SU-DHL-6 (cell line): Measurements from ENCODE around the gene CHRND.

Experiments used
- H2AFZ ChIP-seq: fragments of 200-600 bp; sonication (generic); 2 replicates; pipeline ENCODE4 v1.6.1; 2014; ENCODE audit warnings: low read depth, mild to moderate bottlenecking, moderate library complexity, mixed read lengths, antibody characterized with exemption, low read length; ENCODE audit not compliant: severe bottlenecking
- H3F3A ChIP-seq: fragments of 200-600 bp; shearing (Covaris generic); 2 replicates; pipeline ENCODE4 v1.6.0; 2016; ENCODE audit warnings: antibody characterized with exemption, mild to moderate bottlenecking; ENCODE audit not compliant: insufficient read depth
- H3K27ac ChIP-seq: fragments of 200-600 bp; sonication (generic); 2 replicates; pipeline ENCODE4 v1.5.1; 2016; ENCODE audit warnings: low read depth, mild to moderate bottlenecking, low read length, moderate library complexity, mixed read lengths
- H3K27me3 ChIP-seq: fragments of 200-600 bp; sonication (generic), shearing (Covaris generic); 2 replicates; pipeline ENCODE4 v1.6.0; 2014; ENCODE audit warnings: mild to moderate bottlenecking, low read length
- H3K36me3 ChIP-seq: fragments of 200-600 bp; sonication (generic); 2 replicates; pipeline ENCODE4 v1.6.1; 2014; ENCODE audit warnings: mild to moderate bottlenecking, low read length, mixed read lengths
- H3K4me2 ChIP-seq: fragments of 300-600, 200-600 bp; shearing (Covaris generic), sonication (generic); 2 replicates; pipeline ENCODE4 v1.6.0; 2014; ENCODE audit warnings: low read length, low read depth, mild to moderate bottlenecking; ENCODE audit not compliant: poor library complexity, severe bottlenecking
- H3K4me3 ChIP-seq: fragments of 200-600 bp; sonication (generic); 2 replicates; pipeline ENCODE4 v1.5.1; 2014; ENCODE audit warnings: antibody characterized with exemption, low read length, mild to moderate bottlenecking, mixed read lengths; ENCODE audit not compliant: insufficient read depth, poor library complexity, severe bottlenecking
- H3K79me2 ChIP-seq: fragments of 200-600 bp; sonication (generic); 2 replicates; pipeline ENCODE4 v1.6.1; 2014; ENCODE audit warnings: mild to moderate bottlenecking, low read length, moderate library complexity; ENCODE audit not compliant: insufficient read depth
- H3K9ac ChIP-seq: fragments of 200-600 bp; sonication (generic); 2 replicates; pipeline ENCODE4 v1.7.0; 2014; ENCODE audit warnings: mild to moderate bottlenecking, low read length
- H3K9me2 ChIP-seq: fragments of 200-600 bp; sonication (generic); replicated peaks from 2 replicates; pipeline ENCODE4 v1.6.1; 2014; ENCODE audit warnings: low read length; ENCODE audit not compliant: insufficient read depth
- H3K9me3 ChIP-seq: fragments of 200-600 bp; sonication (generic); 2 replicates; pipeline ENCODE4 v1.6.1; 2014; ENCODE audit warnings: low read length, mixed read lengths; ENCODE audit not compliant: insufficient read depth
- H4K20me1 ChIP-seq: fragments of 200-600 bp; sonication (generic); 2 replicates; pipeline ENCODE4 v1.6.1; 2014; ENCODE audit warnings: low read depth, mild to moderate bottlenecking, antibody characterized with exemption, low read length, moderate library complexity, mixed read lengths
- CTCF ChIP-seq: fragments of 200-600 bp; sonication (generic); IDR thresholded peaks from one replicate; pipeline ENCODE4 v1.5.1; 2017; ENCODE audit warnings: antibody characterized with exemption, mild to moderate bottlenecking, low read length, moderate library complexity; ENCODE audit not compliant: insufficient read depth, poor library complexity, severe bottlenecking
- EZH2phosphoT487 ChIP-seq: fragments of 200-600 bp; sonication (generic), shearing (Covaris generic); conservative IDR thresholded peaks from 2 replicates; pipeline ENCODE4 v1.6.1; 2018; ENCODE audit warnings: mild to moderate bottlenecking, antibody characterized with exemption, low read length, moderate library complexity, mixed read lengths

The CHRND gene

GRCh38 chr2:232488097-232488711 lies 37.8 kb upstream of the CHRND start:
- no peaks in the 10 kb centered on the region for H3K36me3 ChIP-seq
- no peaks in the 10 kb centered on the region for H4K20me1 ChIP-seq
- no peaks in the 10 kb centered on the region for H3K9me2 ChIP-seq
- no peaks in the 10 kb centered on the region for H3K79me2 ChIP-seq
- H3K9ac ChIP-seq: no peak overlapping the region
- no peak overlapping the region for H3K27ac ChIP-seq
- H3K27me3 ChIP-seq: no peaks in the 10 kb centered on the region
- no peak overlapping the region for H2AFZ ChIP-seq
- H3K4me3 ChIP-seq: no peak overlapping the region
- no peak overlapping the region for H3K4me2 ChIP-seq
- no peaks in the 10 kb centered on the region for H3F3A ChIP-seq
- no peaks in the 10 kb centered on the region for H3K9me3 ChIP-seq
- TF ChIP-seq CTCF (no peak), EZH2phosphoT487 (no peak)

GRCh38 chr2:232488721-232489300 lies 37.1 kb upstream of the CHRND start:
- Histone ChIP-seq H2AFZ (no peak overlapping the region), H3F3A (no peaks in the 10 kb centered on the region), H3K79me2 (no peaks in the 10 kb centered on the region), H3K4me3 (no peak overlapping the region), H3K9me2 (no peaks in the 10 kb centered on the region), H3K9me3 (no peaks in the 10 kb centered on the region), H3K9ac (no peak overlapping the region), H3K36me3 (no peaks in the 10 kb centered on the region), H3K27me3 (no peaks in the 10 kb centered on the region), H4K20me1 (no peaks in the 10 kb centered on the region), H3K4me2 (no peak overlapping the region), H3K27ac (no peak overlapping the region)
- TF ChIP-seq CTCF: no peak

- no peak overlapping the region for H3K9ac ChIP-seq
- H4K20me1 ChIP-seq: no peaks in the 10 kb centered on the region
- H3K79me2 ChIP-seq: no peaks in the 10 kb centered on the region
- H3K27me3 ChIP-seq: no peaks in the 10 kb centered on the region
- H3F3A ChIP-seq: no peaks in the 10 kb centered on the region
- no peak overlapping the region for H3K4me3 ChIP-seq
- TF ChIP-seq EZH2phosphoT487 (no peak), CTCF (no peak)
- no peak overlapping the region for H3K4me2 ChIP-seq
- no peaks in the 10 kb centered on the region for H3K36me3 ChIP-seq
- no peak overlapping the region for H3K27ac ChIP-seq
- no peak overlapping the region for H2AFZ ChIP-seq
- no peaks in the 10 kb centered on the region for H3K9me3 ChIP-seq
- H3K9me2 ChIP-seq: no peaks in the 10 kb centered on the region
Measured at GRCh38 chr2:232489516-232490220, 36.3 kb upstream of the CHRND start.
